K562 (cell line): ENCODE measurements around the gene DUS1L. TPM values are rescaled to one million over a fixed set of nuclear protein-coding genes. Genes with fewer than 3 reads are reported as not detected.

Experiments
- ATAC-seq: fragments of 200-7000 bp; cut with Tn5 transposase; 3 replicates; pipeline ENCODE4 v1.9.1; 2020; ENCODE audit warnings: moderate library complexity
- BruUV-seq: library from RNA; stranded (reverse); fragments of 400-500 nt; replicated peaks from 2 replicates; lab custom pipeline; 2021; lab: Mats Ljungman, UMichigan
- CTCF ChIA-PET: fragments of 300-600 bp; formaldehyde crosslinking; extraction: SDS; loops from one replicate; lab custom pipeline; 2021; ENCODE audit warnings: low intra/inter-chr PET ratio; lab: Yijun Ruan, JAX
- POLR2A ChIA-PET: fragments of 300-600, 350-650 bp; sonication (Branson Sonifier 250); formaldehyde crosslinking; extraction: SDS; loops from one replicate; lab custom pipeline; 2021; ENCODE audit warnings: antibody characterized with exemption, inconsistent platforms; lab: Yijun Ruan, JAX
- DNase-seq, 4 experiments: peaks; one replicate each; pipeline versions ENCODE4 v3.0.0 to v3.0.0-alpha.2; 2011 to 2018; ENCODE audit warnings: low spot score in 3 of 4, mixed read lengths in 3 of 4; ENCODE audit errors: extremely low read depth in 1 of 4
- FAIRE-seq: peaks from 2 replicates; lab custom pipeline; 2011; peaks lifted over from hg19 to GRCh38; lab: Jason Lieb, UNC
- H2AFZ ChIP-seq: 2 replicates; pipeline ENCODE4 v1.6.0; 2011; ENCODE audit warnings: low read depth, low read length, control low read depth, inconsistent platforms
- H3K27ac ChIP-seq: fragments of 200-600 bp; 3 replicates; pipeline ENCODE4 v1.8.0; 2011; ENCODE audit warnings: low read depth, mild to moderate bottlenecking, control low read depth, inconsistent platforms, low read length, moderate library complexity, mixed read lengths; ENCODE audit errors: extremely low read depth
- H3K27me3 ChIP-seq, 2 experiments: fragments of 300-600 bp in 1 of 2; 2 replicates in 1 of 2; 3 replicates in 1 of 2; pipeline versions ENCODE4 v1.6.0 to v1.8.0; 2011; ENCODE audit warnings: inconsistent platforms in 2 of 2, low read length in 2 of 2, mild to moderate bottlenecking in 1 of 2, mixed read lengths in 1 of 2, moderate library complexity in 1 of 2; ENCODE audit not compliant: control insufficient read depth in 2 of 2, insufficient read depth in 2 of 2
- H3K36me3 ChIP-seq: fragments of 300-600 bp; 3 replicates; pipeline ENCODE4 v1.8.0; 2011; ENCODE audit warnings: mild to moderate bottlenecking, low read length, inconsistent platforms; ENCODE audit not compliant: control insufficient read depth, insufficient read depth
- H3K4me1 ChIP-seq, 2 experiments: fragments of 200-600 bp in 1 of 2; replicated peaks in 1 of 2; 2 replicates in 1 of 2; 3 replicates in 1 of 2; pipeline versions ENCODE4 v1.5.1 to v1.8.0; 2011; ENCODE audit warnings: inconsistent platforms in 2 of 2, low read length in 2 of 2, mild to moderate bottlenecking in 1 of 2, mixed read lengths in 1 of 2, moderate library complexity in 1 of 2; ENCODE audit not compliant: control insufficient read depth in 2 of 2, insufficient read depth in 2 of 2
- H3K4me2 ChIP-seq: 2 replicates; pipeline ENCODE4 v1.6.1; 2011; ENCODE audit warnings: low read length, control low read depth, inconsistent platforms, mixed read lengths; ENCODE audit not compliant: insufficient read depth
- H3K4me3 ChIP-seq: fragments of 200-600 bp; sonication (generic), shearing (Covaris generic); 2 replicates; pipeline ENCODE4 v1.5.1; 2016; ENCODE audit warnings: control low read depth, inconsistent platforms
- H3K79me2 ChIP-seq: fragments of 200-600 bp; 3 replicates; pipeline ENCODE4 v1.8.0; 2011; ENCODE audit warnings: low read length, inconsistent platforms; ENCODE audit not compliant: control insufficient read depth, insufficient read depth
- H3K9ac ChIP-seq, 2 experiments: 2 replicates each; pipeline versions ENCODE4 v1.6.0 to v1.6.1; 2011; ENCODE audit warnings: low read depth in 2 of 2, low read length in 2 of 2, control low read depth in 1 of 2, inconsistent platforms in 1 of 2, mild to moderate bottlenecking in 1 of 2, mixed read lengths in 1 of 2; ENCODE audit not compliant: insufficient read depth in 1 of 2
- H3K9me1 ChIP-seq: one replicate; pipeline ENCODE4 v1.6.0; 2011; ENCODE audit warnings: inconsistent platforms, mild to moderate bottlenecking, low read length, moderate library complexity; ENCODE audit not compliant: control insufficient read depth, insufficient read depth
- H3K9me3 ChIP-seq: replicated peaks from 2 replicates; pipeline ENCODE4 v1.5.1; 2011; ENCODE audit warnings: low read depth, low read length, inconsistent platforms; ENCODE audit not compliant: control insufficient read depth, insufficient read depth
- H4K20me1 ChIP-seq: replicated peaks from 2 replicates; pipeline ENCODE4 v1.6.1; 2011; ENCODE audit warnings: low read length, inconsistent platforms, mixed read lengths; ENCODE audit not compliant: control insufficient read depth, insufficient read depth
- ESRRA ChIP-seq: fragments of 450-650 bp; IDR thresholded peaks from 2 replicates; pipeline ENCODE4 v1.6.1; 2014; ENCODE audit warnings: low read depth, mild to moderate bottlenecking, moderate library complexity, borderline replicate concordance
- KAT7 ChIP-seq: sonication (generic); formaldehyde crosslinking; IDR thresholded peaks from 2 replicates; pipeline ENCODE4 v1.8.0; 2022; ENCODE audit warnings: missing genetic modification reagents, mild to moderate bottlenecking, borderline replicate concordance
- POLR2G ChIP-seq: fragments of 200-400 bp; formaldehyde crosslinking; IDR thresholded peaks from 2 replicates; pipeline ENCODE4 v1.6.1; 2017; ENCODE audit warnings: low read depth, mild to moderate bottlenecking, antibody characterized with exemption, low read length, moderate library complexity
- PRPF4 ChIP-seq: fragments of 200-400 bp; formaldehyde crosslinking; IDR thresholded peaks from one replicate; pipeline ENCODE4 v1.6.1; 2017; ENCODE audit warnings: low read length, low read depth, mild to moderate bottlenecking; ENCODE audit not compliant: insufficient read depth, poor library complexity, severe bottlenecking
- RBM22 ChIP-seq: fragments of 200-400 bp; formaldehyde crosslinking; IDR thresholded peaks from 2 replicates; pipeline ENCODE4 v1.6.1; 2018; ENCODE audit warnings: low read length, low read depth; ENCODE audit not compliant: poor library complexity, severe bottlenecking
- SRSF1 ChIP-seq: fragments of 200-400 bp; formaldehyde crosslinking; IDR thresholded peaks from 2 replicates; pipeline ENCODE4 v1.6.1; 2017; ENCODE audit warnings: mild to moderate bottlenecking, low read depth, low read length, moderate library complexity
- ZFP91 ChIP-seq: sonication (generic); formaldehyde crosslinking; IDR thresholded peaks from 2 replicates; pipeline ENCODE4 v1.8.0; 2022; ENCODE audit warnings: mild to moderate bottlenecking, missing genetic modification reagents
- ZNF12 ChIP-seq: sonication (generic); formaldehyde crosslinking; IDR thresholded peaks from 2 replicates; pipeline ENCODE4 v1.4.0; 2020; ENCODE audit warnings: mild to moderate bottlenecking, missing genetic modification reagents
- ZNF175 ChIP-seq: fragments of 200-800 bp; sonication (Bioruptor generic); IDR thresholded peaks from 2 replicates; pipeline ENCODE4 v1.6.1; 2016; ENCODE audit warnings: low read depth, mild to moderate bottlenecking, missing genetic modification characterization, missing compliant biosample characterization
- ZNF384 ChIP-seq: IDR thresholded peaks from 2 replicates; pipeline ENCODE4 v1.6.1; 2012; ENCODE audit warnings: low read depth, low read length, improper control_type of control experiment
- WGBS: fragments of 100-300 bp; shearing (Covaris generic); methylation state at CpG from one replicate; pipeline ENCODE4 v1.1.6; 2016; ENCODE audit warnings: low coverage, mixed read lengths; ENCODE audit not compliant: insufficient coverage; ENCODE audit errors: missing lambda C conversion rate; 5-methylcytosine and 5-hydroxymethylcytosine counted together
- in situ Hi-C: fragments of 300-500 bp; cut with MboI; formaldehyde crosslinking; loops from 4 replicates; pipeline ENCODE4 v1.15.0; 2018; ENCODE audit warnings: inconsistent platforms, mixed read lengths
- intact Hi-C: fragments of 100-400 bp; cut with micrococcal nuclease; formaldehyde crosslinking; loops from 2 replicates; pipeline ENCODE4 v1.14.2; 2022
- polyA plus RNA-seq, 8 experiments: library from polyadenylated mRNA; depleted of rRNA in 4 of 8; stranded (reverse) in 5 of 8; unstranded in 3 of 8; fragments of >200 nt; fragmentation: Nextera tagmentation in 2 of 8; fragmentation: Illumina TruSeq in 1 of 8; extraction: Ambion mirVana in 2 of 8; extraction: Trizol in 1 of 8; gene quantifications; 2 replicates each; pipeline versions ENCODE4 v1.2.1 to v1.2.3, GENCODE V29; 2011 to 2014; ENCODE audit warnings: inconsistent platforms in 1 of 8, missing spikeins in 1 of 8
- total RNA-seq, 7 experiments: library from RNA; depleted of rRNA in 6 of 7; stranded (reverse); fragments of >200 nt in 6 of 7; fragmentation: Illumina TruSeq in 2 of 7; extraction: Trizol in 2 of 7; gene quantifications; 2 replicates each; pipeline versions ENCODE4 v1.2.1 to v1.2.3, GENCODE V29; 2011 to 2021; ENCODE audit warnings: low replicate concordance in 1 of 7
- TF ChIP-seq, protein P1 (sequence below): fragments of 450-650 bp; IDR thresholded peaks from 2 replicates; pipeline ENCODE4 v1.7.1; 2018; ENCODE audit warnings: mild to moderate bottlenecking, low read depth; ENCODE audit not compliant: partially characterized antibody
- TF ChIP-seq, protein P2 (sequence below): sonication (generic); formaldehyde crosslinking; IDR thresholded peaks from 2 replicates; pipeline ENCODE4 v1.8.0; 2023; ENCODE audit warnings: mild to moderate bottlenecking, missing genetic modification reagents

Gene DUS1L
- total and polyA plus RNA-seq, 9 of the 15 experiments (the other 6 are each of a cell fraction or from before 2014, with no cell fraction given), result 7.8 to 210 (median 83.9) TPM

- no peak overlapping the region for H3K27ac ChIP-seq
- peaks cover 3% of the 10 kb centered on the region for H3K9me1 ChIP-seq
- no peak overlapping the region for H3K4me3 ChIP-seq
- DNase-seq, result peak in 1 of 4 experiments; percentile 34
- 0 out of 3 replicates have a peak, but pooled peaks have one; percentile 2 for ATAC-seq
- H2AFZ ChIP-seq, result no peak overlapping the region
- H3K79me2 ChIP-seq, result no peaks in the 10 kb centered on the region
- 43% methylated on average over 25 of the region's 25 CpGs for WGBS
- FAIRE-seq, result peak; percentile 70
- H3K9ac ChIP-seq, result peak overlapping the region in 1 of 2 experiments; percentile 75; a peak in 2 of 4 replicates
- CTCF ChIA-PET, result no interaction called here
- in situ Hi-C loops, result no loop called here
- peaks cover 27% of the 10 kb centered on the region for H4K20me1 ChIP-seq
- peaks cover 0 to 46% of the 10 kb centered on the region in 2 experiments; a peak in 2 of 5 replicates for H3K4me1 ChIP-seq
- H3K4me2 ChIP-seq, result no peak overlapping the region
- no TSS peak for BruUV-seq
- H3K27me3 ChIP-seq, result no peaks in the 10 kb centered on the region
- no peaks in the 10 kb centered on the region for H3K9me3 ChIP-seq
- intact Hi-C loops, result no loop called here
- peaks cover 36% of the 10 kb centered on the region; the same call in 2 of the 3 replicates for H3K36me3 ChIP-seq
- POLR2A ChIA-PET, result interaction anchor here (0.5 to 4.2 kb wide), 11 partner anchors 10 to 948 kb away, joined by 3 to 52 read pairs (median 3); partner anchors contain the start of genes DUS1L and FASN
- TF ChIP-seq SRSF1 (no peak), ZNF384 (no peak), ESRRA (no peak), PRPF4 (no peak), KAT7 (CRISPR knock-in tag) (0 out of 2 replicates have a peak, but pooled peaks have one; percentile 35), ZFP91 (CRISPR knock-in tag) (no peak), ZNF12 (CRISPR knock-in tag) (no peak), RBM22 (peak; percentile 81), ZNF175 (CRISPR knock-in tag) (no peak), POLR2G (peak; percentile 69)
- TF ChIP-seq, protein P1, sequence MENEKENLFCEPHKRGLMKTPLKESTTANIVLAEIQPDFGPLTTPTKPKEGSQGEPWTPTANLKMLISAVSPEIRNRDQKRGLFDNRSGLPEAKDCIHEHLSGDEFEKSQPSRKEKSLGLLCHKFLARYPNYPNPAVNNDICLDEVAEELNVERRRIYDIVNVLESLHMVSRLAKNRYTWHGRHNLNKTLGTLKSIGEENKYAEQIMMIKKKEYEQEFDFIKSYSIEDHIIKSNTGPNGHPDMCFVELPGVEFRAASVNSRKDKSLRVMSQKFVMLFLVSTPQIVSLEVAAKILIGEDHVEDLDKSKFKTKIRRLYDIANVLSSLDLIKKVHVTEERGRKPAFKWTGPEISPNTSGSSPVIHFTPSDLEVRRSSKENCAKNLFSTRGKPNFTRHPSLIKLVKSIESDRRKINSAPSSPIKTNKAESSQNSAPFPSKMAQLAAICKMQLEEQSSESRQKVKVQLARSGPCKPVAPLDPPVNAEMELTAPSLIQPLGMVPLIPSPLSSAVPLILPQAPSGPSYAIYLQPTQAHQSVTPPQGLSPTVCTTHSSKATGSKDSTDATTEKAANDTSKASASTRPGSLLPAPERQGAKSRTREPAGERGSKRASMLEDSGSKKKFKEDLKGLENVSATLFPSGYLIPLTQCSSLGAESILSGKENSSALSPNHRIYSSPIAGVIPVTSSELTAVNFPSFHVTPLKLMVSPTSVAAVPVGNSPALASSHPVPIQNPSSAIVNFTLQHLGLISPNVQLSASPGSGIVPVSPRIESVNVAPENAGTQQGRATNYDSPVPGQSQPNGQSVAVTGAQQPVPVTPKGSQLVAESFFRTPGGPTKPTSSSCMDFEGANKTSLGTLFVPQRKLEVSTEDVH, result no peak
- TF ChIP-seq, protein P2, sequence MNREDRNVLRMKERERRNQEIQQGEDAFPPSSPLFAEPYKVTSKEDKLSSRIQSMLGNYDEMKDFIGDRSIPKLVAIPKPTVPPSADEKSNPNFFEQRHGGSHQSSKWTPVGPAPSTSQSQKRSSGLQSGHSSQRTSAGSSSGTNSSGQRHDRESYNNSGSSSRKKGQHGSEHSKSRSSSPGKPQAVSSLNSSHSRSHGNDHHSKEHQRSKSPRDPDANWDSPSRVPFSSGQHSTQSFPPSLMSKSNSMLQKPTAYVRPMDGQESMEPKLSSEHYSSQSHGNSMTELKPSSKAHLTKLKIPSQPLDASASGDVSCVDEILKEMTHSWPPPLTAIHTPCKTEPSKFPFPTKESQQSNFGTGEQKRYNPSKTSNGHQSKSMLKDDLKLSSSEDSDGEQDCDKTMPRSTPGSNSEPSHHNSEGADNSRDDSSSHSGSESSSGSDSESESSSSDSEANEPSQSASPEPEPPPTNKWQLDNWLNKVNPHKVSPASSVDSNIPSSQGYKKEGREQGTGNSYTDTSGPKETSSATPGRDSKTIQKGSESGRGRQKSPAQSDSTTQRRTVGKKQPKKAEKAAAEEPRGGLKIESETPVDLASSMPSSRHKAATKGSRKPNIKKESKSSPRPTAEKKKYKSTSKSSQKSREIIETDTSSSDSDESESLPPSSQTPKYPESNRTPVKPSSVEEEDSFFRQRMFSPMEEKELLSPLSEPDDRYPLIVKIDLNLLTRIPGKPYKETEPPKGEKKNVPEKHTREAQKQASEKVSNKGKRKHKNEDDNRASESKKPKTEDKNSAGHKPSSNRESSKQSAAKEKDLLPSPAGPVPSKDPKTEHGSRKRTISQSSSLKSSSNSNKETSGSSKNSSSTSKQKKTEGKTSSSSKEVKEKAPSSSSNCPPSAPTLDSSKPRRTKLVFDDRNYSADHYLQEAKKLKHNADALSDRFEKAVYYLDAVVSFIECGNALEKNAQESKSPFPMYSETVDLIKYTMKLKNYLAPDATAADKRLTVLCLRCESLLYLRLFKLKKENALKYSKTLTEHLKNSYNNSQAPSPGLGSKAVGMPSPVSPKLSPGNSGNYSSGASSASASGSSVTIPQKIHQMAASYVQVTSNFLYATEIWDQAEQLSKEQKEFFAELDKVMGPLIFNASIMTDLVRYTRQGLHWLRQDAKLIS (CRISPR knock-in tag), result no peak
These were observed 10.6 kb upstream of the DUS1L start for GRCh38 chr17:82076018-82076784.
